ENCODE results near the gene PTPRN2.

GRCh38 chr7:157784979-157785441, 802.6 kb downstream of the PTPRN2 start:
- TF ChIP-seq EZH2phosphoT487 (IDR thresholded peaks at IDR 0.05; ENCODE audit: borderline replicate concordance, low read depth, low read length) (no peak), CTCF (conservative IDR thresholded peaks at IDR 0.05; ENCODE audit: low read length) (no peak)

All from OCI-LY7 (cell line).